GM19099 (cell line): Measurements from ENCODE around the gene NME7.

Source experiments
- POLR2A ChIP-seq: IDR thresholded peaks from 3 replicates; pipeline ENCODE4 v1.6.1; 2011; ENCODE audit warnings: low read depth; ENCODE audit not compliant: insufficient read length; ENCODE audit errors: extremely low read depth

NME7 gene

DNA sequence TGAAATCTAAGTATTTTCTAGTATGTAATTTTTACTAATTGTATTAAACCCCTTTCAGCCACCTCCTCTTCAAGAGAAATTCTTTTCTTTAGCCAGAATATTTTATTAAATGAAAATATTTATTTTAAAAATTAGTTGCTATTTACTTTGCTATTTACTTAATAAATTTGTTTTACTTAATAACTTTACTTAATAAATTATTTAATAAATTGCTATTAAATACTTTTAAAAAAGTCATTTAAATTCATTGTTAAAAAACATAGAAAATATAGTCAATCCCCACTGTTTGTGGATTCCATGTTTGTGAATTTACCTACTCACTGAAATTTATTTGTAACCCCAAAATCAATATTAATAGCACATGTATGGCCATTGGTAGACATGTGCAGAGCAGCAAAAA, 155.5 kb downstream of the NME7 start:
- no peak for TF ChIP-seq POLR2A

DNA sequence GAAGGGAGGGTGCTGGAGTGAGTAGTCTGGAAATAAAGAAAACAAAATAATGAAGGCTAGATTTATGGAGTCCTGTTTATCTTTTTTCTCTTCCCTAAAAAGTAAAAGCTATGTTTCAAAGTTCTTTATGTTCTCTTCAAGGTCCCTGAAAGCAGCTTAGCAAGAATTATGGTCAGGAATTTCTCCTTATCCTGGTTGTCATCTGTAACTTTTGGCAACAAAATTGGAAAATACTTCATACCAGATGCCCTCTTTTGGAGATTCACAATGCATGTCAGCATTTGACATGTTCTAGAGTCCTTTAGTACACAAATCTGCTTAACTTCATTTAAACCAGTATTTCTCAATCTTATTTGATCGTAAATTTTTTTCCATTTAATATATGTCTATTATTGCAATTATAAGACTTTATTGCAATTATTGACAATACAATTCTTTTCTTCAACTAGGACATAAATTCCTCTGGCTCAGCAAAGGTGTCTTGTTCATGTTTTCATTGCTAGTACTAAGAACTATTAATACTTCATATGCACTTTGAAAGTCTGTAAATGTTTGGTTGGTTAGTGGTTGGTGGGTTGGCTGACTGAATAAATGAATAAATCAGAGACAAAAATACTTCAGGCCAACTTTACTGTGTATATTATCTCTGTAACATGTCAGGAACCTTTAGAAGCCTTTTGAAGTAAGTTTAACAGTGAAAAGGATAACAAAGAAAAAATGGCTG, 159.6 kb downstream of the NME7 start:
- no peak for TF ChIP-seq POLR2A

GRCh38 chr1:169204157-169204556, 163.4 kb downstream of the NME7 start:
- no peak for TF ChIP-seq POLR2A

DNA sequence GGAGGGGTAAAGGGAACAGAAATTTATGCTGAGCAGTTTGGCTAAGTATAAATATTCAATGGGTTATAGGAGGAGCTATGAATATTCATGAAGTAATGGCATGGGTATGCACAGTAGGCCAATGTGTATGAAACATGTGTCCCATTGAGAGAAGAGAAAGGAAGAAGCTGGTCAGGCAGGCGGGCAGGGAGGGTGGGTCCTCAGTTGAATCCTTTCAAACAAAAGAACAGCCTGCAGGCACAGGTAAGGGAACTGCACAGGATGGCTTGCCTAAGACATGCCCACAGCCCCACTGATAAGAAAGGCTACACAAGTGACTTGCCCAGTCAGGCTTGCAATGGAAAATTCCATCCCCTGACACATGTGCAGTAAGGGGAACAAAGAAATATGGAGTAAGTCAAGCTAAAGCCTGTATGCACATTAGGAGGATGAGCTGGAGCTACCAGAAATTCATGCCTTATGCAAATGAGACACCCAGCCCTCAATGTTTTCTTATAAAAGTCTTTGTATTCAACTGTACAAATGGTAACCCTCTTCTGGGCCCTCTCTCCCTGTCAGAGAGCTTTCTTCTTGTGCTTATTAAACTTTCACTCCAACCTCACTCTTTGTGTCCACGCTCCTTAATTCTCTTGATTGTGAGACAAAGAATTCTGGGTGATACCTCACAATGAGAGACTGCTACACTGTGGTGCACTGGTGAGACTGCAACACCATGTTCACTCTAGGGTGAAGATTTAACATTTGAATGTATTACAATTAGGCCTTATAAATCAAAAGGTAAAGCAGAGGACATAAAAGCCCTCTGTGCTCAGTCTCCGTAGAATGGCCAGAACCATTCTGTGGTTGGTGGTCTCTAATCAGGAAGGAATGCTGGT, 164.6 kb downstream of the NME7 start:
- no peak for TF ChIP-seq POLR2A

GRCh38 chr1:169201084-169201619, 166.4 kb downstream of the NME7 start:
- no peak for TF ChIP-seq POLR2A

DNA sequence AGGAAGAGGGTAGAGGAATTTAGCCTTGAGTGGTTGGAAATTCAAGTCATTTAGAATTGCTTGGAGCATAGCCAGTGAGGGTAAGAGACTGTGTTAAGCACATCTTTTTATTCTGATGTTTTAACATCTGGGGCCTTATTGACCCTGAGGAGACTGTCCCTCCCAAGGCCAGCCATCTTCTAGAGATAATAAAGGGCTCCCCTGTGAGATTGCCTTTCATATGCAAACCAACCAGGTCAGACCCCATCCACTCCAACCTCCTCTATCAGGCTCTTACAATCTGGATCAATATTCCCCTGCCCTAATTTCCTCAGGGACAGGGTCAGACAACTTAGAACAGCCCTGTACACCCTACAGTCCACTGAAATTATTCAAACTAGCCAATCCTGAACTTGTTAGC, 167.3 kb downstream of the NME7 start:
- no peak for TF ChIP-seq POLR2A

- no peak for TF ChIP-seq POLR2A
Measured at GRCh38 chr1:169196581-169196980, 171.0 kb downstream of the NME7 start.

- no peak for TF ChIP-seq POLR2A
Measured at GRCh38 chr1:169196161-169196560, 171.4 kb downstream of the NME7 start.

- no peak for TF ChIP-seq POLR2A
Measured at GRCh38 chr1:169193191-169193850, 174.3 kb downstream of the NME7 start.

GRCh38 chr1:169186106-169186505, 181.5 kb downstream of the NME7 start:
- TF ChIP-seq POLR2A = no peak

- no peak for TF ChIP-seq POLR2A
Measured at GRCh38 chr1:169184812-169185211, 182.8 kb downstream of the NME7 start.

GRCh38 chr1:169180174-169180573, 187.4 kb downstream of the NME7 start:
- TF ChIP-seq POLR2A = no peak

DNA sequence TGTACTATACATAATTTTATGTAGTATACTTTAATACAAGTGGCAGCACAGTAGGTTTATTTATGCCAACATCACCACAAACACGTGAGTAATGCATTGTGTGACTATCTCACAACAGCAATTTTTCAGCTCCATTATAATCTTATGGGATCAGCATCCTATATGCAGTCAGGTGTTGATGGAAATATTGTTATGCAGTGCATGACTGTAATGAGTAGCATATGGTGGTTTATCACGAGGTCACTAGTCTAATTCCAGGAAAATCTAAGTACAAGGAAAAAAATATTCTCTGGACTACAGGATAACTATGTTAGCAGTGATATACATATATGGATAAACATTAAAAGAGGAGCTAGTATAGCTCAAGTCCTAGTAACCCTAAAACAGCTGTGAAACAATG, 192.1 kb downstream of the NME7 start:
- TF ChIP-seq POLR2A = no peak

- no peak for TF ChIP-seq POLR2A
Measured at GRCh38 chr1:169163059-169163458, 204.5 kb downstream of the NME7 start.

GRCh38 chr1:169161496-169162194, 206.0 kb downstream of the NME7 start:
- no peak for TF ChIP-seq POLR2A
